Pons (tissue), 1 donor: ENCODE results near the gene ACBD7.

Source experiments
- DNase-seq: peaks from one replicate; pipeline ENCODE4 v3.0.0-alpha.2; 2016; ENCODE audit warnings: low spot score

Gene ACBD7

GRCh38 chr10:15088428-15089261 is at the start of gene ACBD7:
Gene ACBD7, minus strand, starts transcription at chr10:15088776. Its CDS starts 48 bp downstream, at chr10:15088728.
- peak; percentile 72 for DNase-seq

GRCh38 chr10:15137636-15138035 is 49.1 kb upstream of the ACBD7 start:
- no peak for DNase-seq

GRCh38 chr10:15137036-15137359 is 48.4 kb upstream of the ACBD7 start:
- DNase-seq: no peak

- DNase-seq: no peak
These were observed 47.8 kb upstream of the ACBD7 start for GRCh38 chr10:15136129-15137035.

GRCh38 chr10:15131330-15131729 is 42.8 kb upstream of the ACBD7 start:
- DNase-seq: no peak

GRCh38 chr10:15124908-15125307 is 36.3 kb upstream of the ACBD7 start:
- no peak for DNase-seq

- no peak for DNase-seq
These were observed 35.6 kb upstream of the ACBD7 start for GRCh38 chr10:15124190-15124589.

GRCh38 chr10:15123749-15124184 is 35.2 kb upstream of the ACBD7 start:
- DNase-seq: no peak

GRCh38 chr10:15122477-15123030 is 34.0 kb upstream of the ACBD7 start:
- DNase-seq: no peak

- no peak for DNase-seq
These were observed 33.1 kb upstream of the ACBD7 start for GRCh38 chr10:15121707-15122106.

GRCh38 chr10:15120523-15120922 is 31.9 kb upstream of the ACBD7 start:
- DNase-seq: no peak

GRCh38 chr10:15118615-15119014 is 30.0 kb upstream of the ACBD7 start:
- no peak for DNase-seq

- no peak for DNase-seq
These were observed 27.6 kb upstream of the ACBD7 start for GRCh38 chr10:15116225-15116624.

GRCh38 chr10:15113766-15114165 is 25.2 kb upstream of the ACBD7 start:
- no peak for DNase-seq

GRCh38 chr10:15112657-15113056 is 24.1 kb upstream of the ACBD7 start:
- no peak for DNase-seq

- DNase-seq: peak; percentile 73
These were observed 17.9 kb upstream of the ACBD7 start for GRCh38 chr10:15106352-15107013.

- no peak for DNase-seq
These were observed 14.9 kb upstream of the ACBD7 start for GRCh38 chr10:15103513-15103912.

- no peak for DNase-seq
These were observed 11.3 kb upstream of the ACBD7 start for GRCh38 chr10:15099886-15100285.

GRCh38 chr10:15097011-15097812 is 8.6 kb upstream of the ACBD7 start, which contains the start of gene RPP38:
Gene RPP38, plus strand, starts transcription at chr10:15097355. Its CDS starts 5,960 bp downstream, at chr10:15103315.
- DNase-seq: peak; percentile 95

GRCh38 chr10:15096661-15097010 is 8.1 kb upstream of the ACBD7 start:
- DNase-seq: no peak

GRCh38 chr10:15092855-15093408 is 4.4 kb upstream of the ACBD7 start:
- no peak for DNase-seq
